SH-SY5Y (cell line): ENCODE measurements around the gene GNG7.

Experiments used
- GATA2 ChIP-seq: IDR thresholded peaks from 2 replicates; pipeline ENCODE4 v1.6.1; 2011; ENCODE audit warnings: mild to moderate bottlenecking, low read depth, low read length
- GATA3 ChIP-seq: IDR thresholded peaks from 2 replicates; pipeline ENCODE4 v1.6.1; 2011; ENCODE audit warnings: low read depth, mild to moderate bottlenecking, low read length, moderate library complexity

The GNG7 gene

GRCh38 chr19:2732157-2732725, 29.7 kb upstream of the GNG7 start:
- no peak for TF ChIP-seq GATA3
- no peak for TF ChIP-seq GATA2

- TF ChIP-seq GATA3, result no peak
- no peak for TF ChIP-seq GATA2
Measured at GRCh38 chr19:2731181-2731995, 28.9 kb upstream of the GNG7 start.

- TF ChIP-seq GATA3, result no peak
- no peak for TF ChIP-seq GATA2
Measured at GRCh38 chr19:2729943-2730818, 27.7 kb upstream of the GNG7 start.

GRCh38 chr19:2728783-2729387, 26.4 kb upstream of the GNG7 start:
- TF ChIP-seq GATA3, result no peak
- no peak for TF ChIP-seq GATA2

- TF ChIP-seq GATA3, result no peak
- TF ChIP-seq GATA2, result no peak
Measured at GRCh38 chr19:2727640-2727944, 25.1 kb upstream of the GNG7 start.

GRCh38 chr19:2726904-2727639, 24.6 kb upstream of the GNG7 start:
- TF ChIP-seq GATA2 (no peak), GATA3 (no peak)

GRCh38 chr19:2726160-2726855, 23.8 kb upstream of the GNG7 start:
- TF ChIP-seq GATA3 (no peak), GATA2 (no peak)

- TF ChIP-seq GATA3, result no peak
- TF ChIP-seq GATA2, result no peak
Measured at GRCh38 chr19:2724148-2724557, 21.7 kb upstream of the GNG7 start.

GRCh38 chr19:2723747-2724146, 21.3 kb upstream of the GNG7 start:
- TF ChIP-seq GATA2 (no peak), GATA3 (no peak)

GRCh38 chr19:2723345-2723715, 20.8 kb upstream of the GNG7 start:
- TF ChIP-seq GATA2 (no peak), GATA3 (no peak)

- TF ChIP-seq GATA2, result no peak
- TF ChIP-seq GATA3, result no peak
Measured at GRCh38 chr19:2722541-2723344, 20.2 kb upstream of the GNG7 start.

- TF ChIP-seq GATA2, result no peak
- no peak for TF ChIP-seq GATA3
Measured at GRCh38 chr19:2721570-2722540, 19.4 kb upstream of the GNG7 start.
